ENCODE measurements around the gene IL1A.

IL1A gene

GRCh38 chr2:112787294-112787693 lies 3.0 kb upstream of the IL1A start:
- peak in 1 of 2 donors; percentile 86 for DNase-seq (ENCODE audit: low read depth in 2 of 2)
- H3K4me3 ChIP-seq (replicated peaks in 1 of 2; ENCODE audit: low read depth in 2 of 2, low read length in 2 of 2) = no peak overlapping the region
- TF ChIP-seq CTCF (IDR thresholded peaks at IDR 0.05; ENCODE audit: low read depth, low read length) = no peak

GRCh38 chr2:112783187-112783714 lies 1.0 kb downstream of the IL1A start:
- peak overlapping the region in 1 of 2 donors; percentile 43 for H3K4me3 ChIP-seq (replicated peaks in 1 of 2; ENCODE audit: low read depth in 2 of 2, low read length in 2 of 2)
- no peak for DNase-seq (ENCODE audit: low read depth in 2 of 2)
- no peak for TF ChIP-seq CTCF (IDR thresholded peaks at IDR 0.05; ENCODE audit: low read depth, low read length)

GRCh38 chr2:112782234-112782799 lies 2.0 kb downstream of the IL1A start:
- no peak for TF ChIP-seq CTCF (IDR thresholded peaks at IDR 0.05; ENCODE audit: low read depth, low read length)
- DNase-seq (ENCODE audit: low read depth in 2 of 2) = no peak
- H3K4me3 ChIP-seq (replicated peaks in 1 of 2; ENCODE audit: low read depth in 2 of 2, low read length in 2 of 2) = peak overlapping the region in 1 of 2 donors; percentile 21

- no peak for TF ChIP-seq CTCF (IDR thresholded peaks at IDR 0.05; ENCODE audit: low read depth, low read length)
- DNase-seq (ENCODE audit: low read depth in 2 of 2) = no peak
- H3K4me3 ChIP-seq (replicated peaks in 1 of 2; ENCODE audit: low read depth in 2 of 2, low read length in 2 of 2) = no peak overlapping the region
These were observed 4.7 kb downstream of the IL1A start for GRCh38 chr2:112779598-112779997.

GRCh38 chr2:112777036-112777435 lies 7.3 kb downstream of the IL1A start:
- TF ChIP-seq CTCF (IDR thresholded peaks at IDR 0.05; ENCODE audit: low read depth, low read length) = no peak
- H3K4me3 ChIP-seq (replicated peaks in 1 of 2; ENCODE audit: low read depth in 2 of 2, low read length in 2 of 2) = no peak overlapping the region
- peak in 1 of 2 donors; percentile 26 for DNase-seq (ENCODE audit: low read depth in 2 of 2)

GRCh38 chr2:112776113-112776512 lies 8.2 kb downstream of the IL1A start:
- no peak for DNase-seq (ENCODE audit: low read depth in 2 of 2)
- TF ChIP-seq CTCF (IDR thresholded peaks at IDR 0.05; ENCODE audit: low read depth, low read length) = no peak
- no peak overlapping the region for H3K4me3 ChIP-seq (replicated peaks in 1 of 2; ENCODE audit: low read depth in 2 of 2, low read length in 2 of 2)

All from cardiac fibroblast (primary cell).